Lower leg skin (tissue), 3 donors: Measurements from ENCODE around the gene SAXO1.

Source experiments
- POLR2A ChIP-seq, 2 donors: fragments of 450-650 bp; IDR thresholded peaks; one replicate each; pipeline ENCODE4 v1.6.1; 2016 to 2017; ENCODE audit warnings: antibody characterized with exemption in 2 of 2, mild to moderate bottlenecking in 1 of 2, moderate library complexity in 1 of 2
- TF ChIP-seq, protein P1 (sequence below), 3 donors: fragments of 450-650 bp; IDR thresholded peaks; one replicate each; pipeline ENCODE4 v1.5.1; 2016; ENCODE audit warnings: antibody characterized with exemption in 3 of 3, mild to moderate bottlenecking in 3 of 3, moderate library complexity in 2 of 3

DNA sequence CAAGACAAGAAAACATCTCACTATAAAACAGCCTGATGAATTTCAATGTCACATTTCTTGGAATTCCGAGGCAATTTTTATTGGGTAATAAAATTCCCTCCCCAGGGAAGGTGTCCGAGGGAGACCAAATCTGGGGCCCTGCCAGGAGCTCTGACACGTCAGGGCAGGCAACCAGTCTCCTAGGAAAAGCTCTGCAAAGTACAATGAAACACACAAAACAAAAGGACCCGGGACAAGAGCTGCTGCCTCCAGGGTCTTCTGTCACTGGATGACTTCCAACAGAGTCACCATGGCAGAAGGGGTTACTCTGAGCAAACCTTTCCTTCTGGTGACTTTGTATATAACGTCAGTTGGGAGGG is 50.8 kb downstream of the SAXO1 start:
- TF ChIP-seq POLR2A (IDR thresholded peaks at IDR 0.05): no peak
- TF ChIP-seq, protein P1, sequence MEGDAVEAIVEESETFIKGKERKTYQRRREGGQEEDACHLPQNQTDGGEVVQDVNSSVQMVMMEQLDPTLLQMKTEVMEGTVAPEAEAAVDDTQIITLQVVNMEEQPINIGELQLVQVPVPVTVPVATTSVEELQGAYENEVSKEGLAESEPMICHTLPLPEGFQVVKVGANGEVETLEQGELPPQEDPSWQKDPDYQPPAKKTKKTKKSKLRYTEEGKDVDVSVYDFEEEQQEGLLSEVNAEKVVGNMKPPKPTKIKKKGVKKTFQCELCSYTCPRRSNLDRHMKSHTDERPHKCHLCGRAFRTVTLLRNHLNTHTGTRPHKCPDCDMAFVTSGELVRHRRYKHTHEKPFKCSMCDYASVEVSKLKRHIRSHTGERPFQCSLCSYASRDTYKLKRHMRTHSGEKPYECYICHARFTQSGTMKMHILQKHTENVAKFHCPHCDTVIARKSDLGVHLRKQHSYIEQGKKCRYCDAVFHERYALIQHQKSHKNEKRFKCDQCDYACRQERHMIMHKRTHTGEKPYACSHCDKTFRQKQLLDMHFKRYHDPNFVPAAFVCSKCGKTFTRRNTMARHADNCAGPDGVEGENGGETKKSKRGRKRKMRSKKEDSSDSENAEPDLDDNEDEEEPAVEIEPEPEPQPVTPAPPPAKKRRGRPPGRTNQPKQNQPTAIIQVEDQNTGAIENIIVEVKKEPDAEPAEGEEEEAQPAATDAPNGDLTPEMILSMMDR (IDR thresholded peaks at IDR 0.05): no peak
